Sigmoid colon (tissue), 7 donors: Measurements from ENCODE around the gene SMARCC2. TPM values are rescaled to one million over a fixed set of nuclear protein-coding genes. Genes with fewer than 3 reads are reported as not detected.

ENCODE experiments used
- DNase-seq: peaks from one replicate; pipeline ENCODE4 v3.0.0-alpha.2; 2019
- H3K27ac ChIP-seq, 4 donors: fragments of 200-600 bp; sonication (generic); one replicate each; pipeline ENCODE4 v1.5.1; 2016 to 2019; ENCODE audit warnings: mild to moderate bottlenecking in 1 of 4
- H3K27me3 ChIP-seq, 3 donors: fragments of 200-600 bp; sonication (generic); one replicate each; pipeline ENCODE4 v1.5.1; 2019; ENCODE audit warnings: mild to moderate bottlenecking in 1 of 3
- H3K36me3 ChIP-seq, 4 donors: fragments of 200-600 bp; sonication (generic); one replicate each; pipeline ENCODE4 v1.5.1; 2016 to 2019
- H3K4me1 ChIP-seq, 4 donors: fragments of 200-600 bp; sonication (generic); one replicate each; pipeline ENCODE4 v1.5.1; 2017 to 2019
- H3K4me3 ChIP-seq, 4 donors: fragments of 200-600 bp; sonication (generic); one replicate each; pipeline ENCODE4 v1.5.1; 2017 to 2019; ENCODE audit warnings: mild to moderate bottlenecking in 2 of 4, moderate library complexity in 1 of 4
- H3K9me3 ChIP-seq, 4 donors: fragments of 200-600 bp in 3 of 4; sonication (generic) in 3 of 4; one replicate each; pipeline versions ENCODE4 v1.5.1 to v1.6.1; 2013 to 2019
- EP300 ChIP-seq, 4 donors: sonication (generic); formaldehyde crosslinking; IDR thresholded peaks; one replicate each; pipeline ENCODE4 v1.6.1; 2017; ENCODE audit warnings: antibody characterized with exemption in 4 of 4
- POLR2A ChIP-seq, 2 donors: fragments of 450-650 bp; IDR thresholded peaks; one replicate each; pipeline ENCODE4 v1.6.1; 2016; ENCODE audit warnings: antibody characterized with exemption in 2 of 2, mild to moderate bottlenecking in 2 of 2, moderate library complexity in 2 of 2
- POLR2AphosphoS5 ChIP-seq, 4 donors: sonication (generic); formaldehyde crosslinking; IDR thresholded peaks; one replicate each; pipeline ENCODE4 v1.6.1; 2017; ENCODE audit warnings: antibody characterized with exemption in 4 of 4
- WGBS, 2 donors: extraction: QIAGEN DNeasy Blood & Tissue Kit; methylation state at CpG; one replicate each; pipeline ENCODE4 v1.1.7; 2013; 5-methylcytosine and 5-hydroxymethylcytosine counted together
- intact Hi-C: fragments of 100-400 bp; cut with DNase I; formaldehyde crosslinking; loops from one replicate; pipeline ENCODE4 v1.15.1; 2023
- polyA plus RNA-seq, 3 donors: library from polyadenylated mRNA; stranded (reverse); fragments of 200-250 nt; gene quantifications; one replicate each; pipeline ENCODE4 v1.2.3, GENCODE V29; 2013
- total RNA-seq, 4 donors: library from RNA; depleted of rRNA; stranded (reverse); fragments of >200 nt; gene quantifications; one replicate each; pipeline ENCODE4 v1.1.0, GENCODE V29; 2016
- TF ChIP-seq, protein P1 (sequence below), 4 experiments: fragments of 450-650 bp in 3 of 4; fragments of 200-600 bp in 1 of 4; IDR thresholded peaks; one replicate each; pipeline ENCODE4 v1.5.1; 2016 to 2019; ENCODE audit warnings: antibody characterized with exemption in 4 of 4, mild to moderate bottlenecking in 3 of 4, moderate library complexity in 2 of 4
- donor health status: healthy with polysubstance abuse.
- donor health status: Bipolar disorder and iron deficiency.
- donor health status: healthy.

SMARCC2 gene
- total and polyA plus RNA-seq, 7 donors = 18.0 to 135 (median 55.7) TPM

DNA sequence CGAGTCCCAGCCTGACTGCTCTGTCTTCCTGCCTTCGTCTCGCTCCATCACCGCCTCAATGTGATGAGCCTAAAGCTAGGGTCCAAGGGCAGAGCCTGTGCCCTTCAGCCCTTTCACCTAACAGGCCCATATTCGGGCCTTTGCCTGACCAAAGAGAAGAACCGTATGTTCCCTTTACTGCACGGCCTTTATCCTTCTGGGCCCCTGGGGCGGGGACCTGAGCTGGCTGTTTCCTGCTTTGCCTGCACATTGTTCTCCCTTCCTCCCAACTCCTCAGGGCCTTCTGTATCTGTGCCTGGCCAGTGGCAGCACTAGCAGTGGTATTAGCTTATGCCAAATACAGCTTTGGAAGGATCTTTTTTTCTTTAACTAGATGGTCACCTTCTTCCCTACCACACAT lies 45.4 kb downstream of the SMARCC2 start:
- peaks cover 36 to 63% (median 50%) of the 10 kb centered on the region in 4 donors for H3K36me3 ChIP-seq
- no peak for DNase-seq
- no peak overlapping the region for H3K4me3 ChIP-seq
- intact Hi-C loops = no loop called here
- no peaks in the 10 kb centered on the region for H3K27me3 ChIP-seq
- 52 to 75% methylated on average over 8 of the region's 8 CpGs for WGBS, 2 donors
- TF ChIP-seq EP300 (IDR thresholded peaks at IDR 0.05) (no peak), POLR2AphosphoS5 (IDR thresholded peaks at IDR 0.05) (peak in 2 of 4 donors; percentile 10 to 13), POLR2A (IDR thresholded peaks at IDR 0.05) (no peak)
- TF ChIP-seq, protein P1, sequence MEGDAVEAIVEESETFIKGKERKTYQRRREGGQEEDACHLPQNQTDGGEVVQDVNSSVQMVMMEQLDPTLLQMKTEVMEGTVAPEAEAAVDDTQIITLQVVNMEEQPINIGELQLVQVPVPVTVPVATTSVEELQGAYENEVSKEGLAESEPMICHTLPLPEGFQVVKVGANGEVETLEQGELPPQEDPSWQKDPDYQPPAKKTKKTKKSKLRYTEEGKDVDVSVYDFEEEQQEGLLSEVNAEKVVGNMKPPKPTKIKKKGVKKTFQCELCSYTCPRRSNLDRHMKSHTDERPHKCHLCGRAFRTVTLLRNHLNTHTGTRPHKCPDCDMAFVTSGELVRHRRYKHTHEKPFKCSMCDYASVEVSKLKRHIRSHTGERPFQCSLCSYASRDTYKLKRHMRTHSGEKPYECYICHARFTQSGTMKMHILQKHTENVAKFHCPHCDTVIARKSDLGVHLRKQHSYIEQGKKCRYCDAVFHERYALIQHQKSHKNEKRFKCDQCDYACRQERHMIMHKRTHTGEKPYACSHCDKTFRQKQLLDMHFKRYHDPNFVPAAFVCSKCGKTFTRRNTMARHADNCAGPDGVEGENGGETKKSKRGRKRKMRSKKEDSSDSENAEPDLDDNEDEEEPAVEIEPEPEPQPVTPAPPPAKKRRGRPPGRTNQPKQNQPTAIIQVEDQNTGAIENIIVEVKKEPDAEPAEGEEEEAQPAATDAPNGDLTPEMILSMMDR (IDR thresholded peaks at IDR 0.05) = no peak
- H3K4me1 ChIP-seq = no peaks in the 10 kb centered on the region
- H3K9me3 ChIP-seq = no peaks in the 10 kb centered on the region
- peak overlapping the region; percentile 14 to 44 (median 37) for H3K27ac ChIP-seq

DNA sequence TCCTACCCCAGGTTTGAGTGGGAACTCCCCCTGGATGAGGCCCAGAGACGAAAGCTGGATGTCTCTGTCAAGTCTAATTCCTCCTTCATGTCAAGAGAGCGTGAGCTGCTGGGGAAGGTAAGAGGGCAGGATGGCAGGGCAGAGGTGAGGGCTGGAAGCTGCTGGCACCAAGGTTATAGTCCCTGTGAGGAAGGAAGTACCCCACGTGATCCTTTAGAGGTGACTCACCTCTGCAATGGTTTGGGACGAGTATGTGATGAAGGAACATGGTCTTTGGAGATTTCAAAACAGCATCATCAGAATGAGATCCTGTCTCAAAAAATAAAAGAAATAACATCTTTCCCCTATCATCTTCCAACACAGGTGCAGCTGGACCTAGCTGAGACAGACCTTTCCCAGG lies 46.1 kb downstream of the SMARCC2 start:
- WGBS, 2 donors = 64 to 66% methylated on average over 4 of the region's 4 CpGs
- Histone ChIP-seq H3K4me3 (no peak overlapping the region), H3K9me3 (no peaks in the 10 kb centered on the region), H3K36me3 (peaks cover 42 to 69% (median 57%) of the 10 kb centered on the region in 4 donors), H3K27me3 (no peaks in the 10 kb centered on the region), H3K27ac (peak overlapping the region in 3 of 4 donors; percentile 37 to 44 (median 37)), H3K4me1 (no peaks in the 10 kb centered on the region)
- TF ChIP-seq EP300 (IDR thresholded peaks at IDR 0.05) = no peak
- no peak for DNase-seq
- intact Hi-C loops = no loop called here

DNA sequence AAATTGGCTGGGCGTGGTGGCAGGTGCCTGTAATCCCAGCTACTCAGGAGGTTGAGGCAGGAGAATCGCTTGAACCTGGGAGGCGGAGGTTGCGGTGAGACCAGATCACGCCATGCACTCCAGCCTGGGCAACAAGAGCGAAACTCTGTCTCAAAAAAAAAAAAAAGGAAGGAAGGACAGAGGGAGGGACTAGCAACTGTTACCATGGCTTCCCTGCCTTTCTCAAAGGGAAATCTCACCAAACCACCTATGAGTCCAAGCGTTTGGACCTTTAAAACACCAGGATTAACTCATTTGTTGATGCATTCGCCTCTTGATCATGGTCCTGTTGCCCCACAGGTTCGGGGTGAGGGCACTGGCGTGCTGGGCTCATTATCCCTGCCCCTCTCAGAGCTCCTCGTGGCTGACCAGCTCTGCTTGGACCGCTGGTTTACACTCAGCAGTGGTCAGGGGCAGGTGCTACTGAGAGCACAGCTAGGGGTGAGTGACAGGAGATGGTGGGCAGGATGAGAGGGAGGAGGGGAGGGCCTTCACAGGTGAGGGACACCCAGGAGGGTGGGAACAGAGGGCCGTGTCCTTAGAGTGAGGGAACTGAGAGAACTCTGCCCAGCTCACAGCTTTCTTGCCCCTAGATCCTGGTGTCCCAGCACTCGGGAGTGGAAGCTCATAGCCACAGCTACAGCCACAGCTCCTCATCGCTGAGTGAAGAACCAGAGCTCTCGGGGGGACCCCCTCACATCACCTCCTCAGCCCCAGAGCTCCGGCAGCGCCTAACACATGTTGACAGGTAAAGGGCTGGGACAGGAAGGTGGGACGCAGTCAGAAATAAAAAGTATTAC lies 47.1 kb downstream of the SMARCC2 start:
- no peak for DNase-seq
- 90 to 92% methylated on average over 19 of the region's 19 CpGs for WGBS, 2 donors
- no peaks in the 10 kb centered on the region for H3K27me3 ChIP-seq
- no peaks in the 10 kb centered on the region for H3K4me1 ChIP-seq
- H3K9me3 ChIP-seq = no peaks in the 10 kb centered on the region
- no peak overlapping the region for H3K4me3 ChIP-seq
- intact Hi-C loops = no loop called here
- TF ChIP-seq, protein P1 (IDR thresholded peaks at IDR 0.05) = no peak
- no peak for TF ChIP-seq POLR2A (IDR thresholded peaks at IDR 0.05)
- TF ChIP-seq EP300 (IDR thresholded peaks at IDR 0.05) = no peak
- TF ChIP-seq POLR2AphosphoS5 (IDR thresholded peaks at IDR 0.05) = no peak
- H3K27ac ChIP-seq = peak overlapping the region in 1 of 4 donors; percentile 44
- peaks cover 53 to 80% (median 67%) of the 10 kb centered on the region in 4 donors for H3K36me3 ChIP-seq

DNA sequence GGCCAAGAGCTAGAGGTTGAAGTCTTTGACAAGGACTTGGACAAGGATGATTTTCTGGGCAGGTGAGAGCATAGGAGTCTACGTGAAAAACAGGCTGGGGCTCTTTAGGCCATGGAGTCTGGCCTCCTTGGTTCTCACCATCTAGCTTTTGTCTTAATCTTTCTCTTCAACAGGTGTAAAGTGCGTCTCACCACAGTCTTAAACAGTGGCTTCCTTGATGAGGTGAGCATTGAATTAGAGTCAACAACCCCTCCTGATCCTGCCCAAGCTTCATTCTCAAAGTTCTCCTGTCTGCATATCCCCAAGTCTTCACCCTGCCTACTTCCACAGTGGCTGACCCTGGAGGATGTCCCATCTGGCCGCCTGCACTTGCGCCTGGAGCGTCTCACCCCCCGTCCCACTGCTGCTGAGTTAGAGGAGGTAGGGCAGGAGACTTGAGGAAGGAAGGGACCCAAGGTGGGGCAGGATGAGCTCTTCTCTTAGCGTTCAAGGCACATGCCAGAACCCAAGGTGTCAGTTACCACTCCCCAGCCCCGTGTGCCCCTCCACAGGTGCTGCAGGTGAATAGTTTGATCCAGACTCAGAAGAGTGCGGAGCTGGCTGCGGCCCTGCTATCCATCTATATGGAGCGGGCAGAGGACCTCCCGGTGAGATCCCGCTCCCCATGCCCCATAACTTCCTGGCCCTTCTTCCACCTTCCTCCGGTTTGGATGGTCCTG lies 51.3 kb downstream of the SMARCC2 start:
- intact Hi-C loops = no loop called here
- H3K4me1 ChIP-seq = no peaks in the 10 kb centered on the region
- no peaks in the 10 kb centered on the region for H3K9me3 ChIP-seq
- H3K36me3 ChIP-seq = peaks cover 64 to 100% (median 82%) of the 10 kb centered on the region in 4 donors
- WGBS, 2 donors = 93 to 96% methylated on average over 14 of the region's 14 CpGs
- H3K27ac ChIP-seq = no peak overlapping the region
- H3K4me3 ChIP-seq = no peak overlapping the region
- no peak for TF ChIP-seq POLR2AphosphoS5 (IDR thresholded peaks at IDR 0.05)
- TF ChIP-seq, protein P1 (IDR thresholded peaks at IDR 0.05) = no peak
- no peak for TF ChIP-seq POLR2A (IDR thresholded peaks at IDR 0.05)
- no peak for TF ChIP-seq EP300 (IDR thresholded peaks at IDR 0.05)
- H3K27me3 ChIP-seq = no peaks in the 10 kb centered on the region
- DNase-seq = no peak

DNA sequence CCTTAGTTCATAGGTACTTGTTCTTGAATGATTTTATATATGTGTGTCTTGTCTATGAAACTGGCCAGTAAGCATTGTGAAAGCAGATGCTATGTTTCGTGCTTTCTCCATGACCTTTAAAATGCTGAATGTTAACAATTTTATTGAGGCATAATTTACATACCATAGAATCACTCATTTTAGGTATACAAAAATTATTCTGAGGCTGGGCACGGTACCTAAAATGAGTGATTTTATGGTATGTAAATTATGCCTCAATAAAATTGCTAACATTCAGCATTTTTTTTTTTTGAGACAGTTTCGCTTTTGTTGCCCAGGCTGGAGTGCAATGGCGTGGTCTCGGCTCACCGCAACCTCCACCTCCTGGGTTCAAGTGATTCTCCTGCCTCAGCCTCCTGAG lies 54.4 kb downstream of the SMARCC2 start:
- no peaks in the 10 kb centered on the region for H3K9me3 ChIP-seq
- intact Hi-C loops = no loop called here
- TF ChIP-seq, protein P1 (IDR thresholded peaks at IDR 0.05) = no peak
- TF ChIP-seq POLR2AphosphoS5 (IDR thresholded peaks at IDR 0.05) (no peak), EP300 (IDR thresholded peaks at IDR 0.05) (no peak), POLR2A (IDR thresholded peaks at IDR 0.05) (no peak)
- no peak overlapping the region for H3K4me3 ChIP-seq
- H3K27ac ChIP-seq = no peak overlapping the region
- H3K36me3 ChIP-seq = peaks cover 64 to 95% (median 80%) of the 10 kb centered on the region in 4 donors
- WGBS, 2 donors = 92% methylated on average over 6 of the region's 6 CpGs
- H3K4me1 ChIP-seq = peaks cover 0 to 10% (median 6%) of the 10 kb centered on the region in 4 donors
- no peak for DNase-seq
- no peaks in the 10 kb centered on the region for H3K27me3 ChIP-seq
